Measurements from ENCODE around the gene RIN1.

GRCh38 chr11:66369073-66369894, 33.0 kb upstream of the RIN1 start:
- TF ChIP-seq CTCF (IDR thresholded peaks at IDR 0.05) (no peak), POLR2A (IDR thresholded peaks at IDR 0.05) (no peak)

All from heart left ventricle (tissue), 13 donors.